Measurements from ENCODE around the gene SPSB1. TPM values are rescaled to one million over a fixed set of nuclear protein-coding genes. Genes with fewer than 3 reads are reported as not detected.

Gene SPSB1
- total RNA-seq, 1 experiment from 2014 or later: 2.9 TPM

GRCh38 chr1:9291914-9292360 is 757 bp upstream of the SPSB1 start:
- Mint-ChIP-seq H3K9me3 (peaks cover 11 to 15% of the 10 kb centered on the region in 2 experiments), H3K27me3 (ENCODE audit: low read depth) (peaks cover 34% of the 10 kb centered on the region), H3K4me3 (peak overlapping the region; percentile 60 to 74), H3K27ac (no peak overlapping the region), H3K4me1 (peaks cover 10 to 13% of the 10 kb centered on the region in 2 experiments), H3K36me3 (ENCODE audit: insufficient read depth in 1 of 3, low read depth in 3 of 3) (peaks cover 0 to 4% (median 0%) of the 10 kb centered on the region in 3 experiments; a peak in 2 of 7 replicates)
- no peak overlapping the region for H2BK20ac ChIP-seq (ENCODE audit: low read depth, low read length, poor library complexity, severe bottlenecking)
- H2BK12ac ChIP-seq (ENCODE audit: insufficient read length, low read depth, low read length): no peak overlapping the region
- no peaks in the 10 kb centered on the region for H3K4me1 ChIP-seq (ENCODE audit: insufficient read depth, low read length)
- H4K5ac ChIP-seq (ENCODE audit: insufficient read length, low read depth, low read length): no peak overlapping the region
- H4K20me1 ChIP-seq (ENCODE audit: control insufficient read depth, insufficient read depth, insufficient read length): no peaks in the 10 kb centered on the region
- H2BK120ac ChIP-seq (ENCODE audit: low read depth, low read length, poor library complexity, severe bottlenecking): no peak overlapping the region
- H3K23me2 ChIP-seq (ENCODE audit: insufficient read length, low read depth, low read length, poor library complexity, severe bottlenecking): peaks cover 9% of the 10 kb centered on the region
- H3K9me3 ChIP-seq (ENCODE audit: control insufficient read depth, low read depth, low read length): no peaks in the 10 kb centered on the region
- H2AFZ ChIP-seq (ENCODE audit: low read length): no peak overlapping the region
- no peak overlapping the region for H3K4ac ChIP-seq (ENCODE audit: low read depth, low read length)
- no peaks in the 10 kb centered on the region for H3K79me1 ChIP-seq (ENCODE audit: insufficient read depth, low read depth, low read length, poor library complexity, severe bottlenecking)
- peak overlapping the region; percentile 56 for H3K4me2 ChIP-seq (ENCODE audit: insufficient read depth, insufficient read length, low read length)
- peaks cover 8% of the 10 kb centered on the region; the same call in 1 of the 2 replicates for H3K27me3 ChIP-seq (ENCODE audit: insufficient read depth, low read length)
- H3K56ac ChIP-seq (ENCODE audit: insufficient read length, low read depth, low read length): no peak overlapping the region
- WGBS (ENCODE audit: extremely low coverage, insufficient read length, low lambda C conversion rate): no CpG with 5 or more reads among the region's 13 CpGs
- H3K14ac ChIP-seq (ENCODE audit: insufficient read depth, low read length): no peak overlapping the region; the same call in 1 of the 2 replicates
- H2BK15ac ChIP-seq (ENCODE audit: low read depth, low read length): no peak overlapping the region
- H3T11ph ChIP-seq (ENCODE audit: low read length): no peak overlapping the region
- DNase-seq: no peak
- no peak overlapping the region for H3K27ac ChIP-seq (ENCODE audit: insufficient read length, low read depth, low read length)
- H4K91ac ChIP-seq (ENCODE audit: insufficient read length, low read depth, low read length): no peak overlapping the region
- no peaks in the 10 kb centered on the region for H3K79me2 ChIP-seq (ENCODE audit: insufficient read depth, low read length)
- no peak overlapping the region for H4K8ac ChIP-seq (replicated peaks; ENCODE audit: insufficient read length, low read depth, low read length)
- H3K23ac ChIP-seq (ENCODE audit: insufficient read length, low read depth, low read length): no peak overlapping the region
- H3K9ac ChIP-seq (ENCODE audit: extremely low read depth, insufficient read length, low read length): no peak overlapping the region
- H2AK5ac ChIP-seq (ENCODE audit: insufficient read length, low read length): no peak overlapping the region
- H3K18ac ChIP-seq (ENCODE audit: insufficient read length, low read depth, low read length): no peak overlapping the region
- H2BK5ac ChIP-seq (ENCODE audit: insufficient read length, low read length): no peak overlapping the region
- TF ChIP-seq, protein P1, sequence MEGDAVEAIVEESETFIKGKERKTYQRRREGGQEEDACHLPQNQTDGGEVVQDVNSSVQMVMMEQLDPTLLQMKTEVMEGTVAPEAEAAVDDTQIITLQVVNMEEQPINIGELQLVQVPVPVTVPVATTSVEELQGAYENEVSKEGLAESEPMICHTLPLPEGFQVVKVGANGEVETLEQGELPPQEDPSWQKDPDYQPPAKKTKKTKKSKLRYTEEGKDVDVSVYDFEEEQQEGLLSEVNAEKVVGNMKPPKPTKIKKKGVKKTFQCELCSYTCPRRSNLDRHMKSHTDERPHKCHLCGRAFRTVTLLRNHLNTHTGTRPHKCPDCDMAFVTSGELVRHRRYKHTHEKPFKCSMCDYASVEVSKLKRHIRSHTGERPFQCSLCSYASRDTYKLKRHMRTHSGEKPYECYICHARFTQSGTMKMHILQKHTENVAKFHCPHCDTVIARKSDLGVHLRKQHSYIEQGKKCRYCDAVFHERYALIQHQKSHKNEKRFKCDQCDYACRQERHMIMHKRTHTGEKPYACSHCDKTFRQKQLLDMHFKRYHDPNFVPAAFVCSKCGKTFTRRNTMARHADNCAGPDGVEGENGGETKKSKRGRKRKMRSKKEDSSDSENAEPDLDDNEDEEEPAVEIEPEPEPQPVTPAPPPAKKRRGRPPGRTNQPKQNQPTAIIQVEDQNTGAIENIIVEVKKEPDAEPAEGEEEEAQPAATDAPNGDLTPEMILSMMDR (conservative IDR thresholded peaks at IDR 0.05): no peak

Measured in H9 (cell line).